ENCODE data around the gene LRFN5.
"Not testable (repeated sequence)": the region's sequence is repeated elsewhere in the genome, so short reads cannot be mapped to it uniquely, and the experiment has no call there.

The LRFN5 gene

GRCh38 chr14:41606532-41607303, at the start of gene LRFN5:
Gene LRFN5, plus strand, starts transcription at chr14:41606876.
- no peak for DNase-seq (ENCODE audit: low read depth)

- DNase-seq (ENCODE audit: low read depth) = no peak
Observed at GRCh38 chr14:41558490-41558889, 48.2 kb upstream of the LRFN5 start.

DNA sequence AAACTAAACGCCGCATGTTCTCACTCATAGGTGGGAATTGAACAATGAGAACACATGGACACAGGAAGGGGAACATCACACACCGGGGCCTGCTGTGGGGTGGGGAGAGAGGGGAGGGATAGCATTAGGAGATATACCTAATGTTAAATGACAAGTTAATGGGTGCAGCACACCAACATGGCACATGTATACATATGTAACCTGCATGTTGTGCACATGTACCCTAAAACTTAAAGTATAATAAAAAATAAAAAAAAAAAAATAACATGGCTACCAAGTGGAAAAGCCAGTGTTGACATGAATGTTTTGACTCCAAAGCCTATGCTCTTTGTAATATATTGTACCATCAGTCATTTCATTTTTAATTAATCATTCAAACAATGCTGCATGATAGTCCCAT, 39.8 kb upstream of the LRFN5 start:
- DNase-seq (ENCODE audit: low read depth) = not testable (repeated sequence)

GRCh38 chr14:41568979-41569378, 37.7 kb upstream of the LRFN5 start:
- no peak for DNase-seq (ENCODE audit: low read depth)

DNA sequence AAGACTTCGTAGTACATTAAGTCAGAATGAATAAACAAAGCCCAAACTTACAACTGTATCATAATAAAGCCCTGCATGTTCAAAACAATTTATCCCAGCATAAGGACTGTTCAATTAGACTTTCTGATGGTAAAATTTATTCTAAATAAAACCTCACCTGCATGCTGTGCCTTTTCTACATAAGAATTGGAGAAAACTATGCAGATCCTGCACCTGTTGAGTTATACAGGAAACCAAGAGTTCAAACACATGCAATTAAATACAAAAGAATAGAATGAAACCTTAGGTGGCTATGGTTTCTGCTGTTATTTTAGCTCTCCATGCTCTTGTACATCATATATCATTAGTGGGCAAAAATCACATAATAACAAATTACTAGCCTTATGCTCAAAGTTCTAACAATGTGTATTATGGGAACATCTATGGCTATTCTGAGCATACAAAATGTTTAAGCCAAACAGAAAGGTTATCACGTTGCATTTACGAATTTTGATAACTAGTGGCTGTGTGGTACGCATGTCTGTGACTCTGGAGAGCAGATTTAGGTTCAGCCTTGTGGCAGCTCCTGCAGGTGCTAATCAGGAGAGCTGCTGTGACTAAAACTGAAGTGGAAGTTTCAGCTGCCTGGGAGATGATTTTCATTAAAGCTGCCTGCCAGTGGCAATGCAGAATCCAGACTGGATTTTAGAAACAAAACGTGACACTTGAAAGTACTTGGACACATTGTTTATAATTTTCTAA, 36.1 kb upstream of the LRFN5 start:
- no peak for DNase-seq (ENCODE audit: low read depth)

- no peak for DNase-seq (ENCODE audit: low read depth)
Observed at GRCh38 chr14:41586237-41586636, 20.4 kb upstream of the LRFN5 start.

- DNase-seq (ENCODE audit: low read depth) = no peak
Observed at GRCh38 chr14:41597647-41598046, 9.0 kb upstream of the LRFN5 start.

DNA sequence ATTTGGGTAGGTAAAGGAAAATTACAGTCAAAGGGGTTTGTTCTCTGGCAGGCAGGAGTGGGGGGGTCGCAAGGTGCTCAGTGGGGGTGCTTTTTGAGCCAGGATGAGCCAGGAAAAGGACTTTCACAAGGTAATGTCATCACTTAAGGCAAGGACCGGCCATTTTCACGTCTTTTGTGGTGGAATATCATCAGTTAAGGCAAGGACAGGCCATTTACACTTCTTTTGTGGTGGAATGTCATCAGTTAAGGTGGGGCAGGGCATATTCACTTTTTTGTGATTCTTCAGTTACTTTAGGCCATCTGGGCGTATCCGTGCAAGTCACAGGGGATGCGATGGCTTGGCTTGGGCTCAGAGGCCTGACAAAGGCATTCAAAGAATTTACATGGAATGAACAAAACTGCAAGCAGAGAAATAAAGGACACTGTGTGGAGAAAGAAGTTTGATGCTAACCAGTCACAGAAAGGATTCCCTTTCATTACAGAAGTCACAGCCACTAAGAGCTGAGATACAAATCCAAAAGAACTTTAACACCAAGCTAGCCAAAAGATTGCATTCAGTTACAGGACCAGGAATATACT, 6.8 kb upstream of the LRFN5 start:
- not testable (repeated sequence) for DNase-seq (ENCODE audit: low read depth)

DNA sequence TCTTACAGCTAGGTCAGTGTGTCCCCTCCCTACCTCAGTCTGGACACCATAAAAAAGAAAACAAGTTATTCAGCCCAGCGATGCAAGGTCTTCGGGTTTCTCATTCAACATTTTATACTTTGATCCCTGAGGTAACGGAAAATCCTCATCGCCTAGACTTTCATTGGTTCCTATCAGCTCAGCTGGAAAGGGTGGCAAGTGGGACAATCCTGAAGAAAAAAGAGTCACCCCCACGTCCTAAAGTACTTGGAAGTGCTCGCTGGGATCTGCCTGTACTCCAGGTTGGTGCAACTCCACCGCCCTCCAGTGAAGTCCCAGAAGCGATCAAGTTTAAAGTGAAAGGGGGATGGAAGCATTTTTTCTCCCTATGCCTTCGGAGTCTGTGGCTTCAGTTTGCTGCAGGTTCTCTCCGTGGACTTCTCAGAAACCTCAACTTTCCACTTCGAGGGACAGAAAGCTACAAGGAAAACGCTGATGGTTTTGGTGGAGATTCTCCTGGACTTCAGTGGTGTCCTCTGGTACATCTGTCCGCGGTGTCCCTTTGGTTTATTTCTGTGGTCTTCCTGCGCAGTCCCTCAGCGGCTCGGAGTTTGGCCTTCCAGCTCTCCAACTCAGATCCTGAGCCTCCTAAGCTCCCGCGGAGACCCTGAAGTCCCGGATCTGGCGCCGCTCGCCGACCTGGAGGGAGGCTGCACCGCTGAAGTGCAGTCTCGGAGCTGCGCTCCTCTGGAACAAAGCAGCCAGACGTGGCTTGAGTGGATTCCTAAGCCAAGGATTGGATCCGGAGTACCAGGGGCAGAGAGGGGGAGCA, 1.8 kb upstream of the LRFN5 start:
- DNase-seq (ENCODE audit: low read depth) = no peak

DNA sequence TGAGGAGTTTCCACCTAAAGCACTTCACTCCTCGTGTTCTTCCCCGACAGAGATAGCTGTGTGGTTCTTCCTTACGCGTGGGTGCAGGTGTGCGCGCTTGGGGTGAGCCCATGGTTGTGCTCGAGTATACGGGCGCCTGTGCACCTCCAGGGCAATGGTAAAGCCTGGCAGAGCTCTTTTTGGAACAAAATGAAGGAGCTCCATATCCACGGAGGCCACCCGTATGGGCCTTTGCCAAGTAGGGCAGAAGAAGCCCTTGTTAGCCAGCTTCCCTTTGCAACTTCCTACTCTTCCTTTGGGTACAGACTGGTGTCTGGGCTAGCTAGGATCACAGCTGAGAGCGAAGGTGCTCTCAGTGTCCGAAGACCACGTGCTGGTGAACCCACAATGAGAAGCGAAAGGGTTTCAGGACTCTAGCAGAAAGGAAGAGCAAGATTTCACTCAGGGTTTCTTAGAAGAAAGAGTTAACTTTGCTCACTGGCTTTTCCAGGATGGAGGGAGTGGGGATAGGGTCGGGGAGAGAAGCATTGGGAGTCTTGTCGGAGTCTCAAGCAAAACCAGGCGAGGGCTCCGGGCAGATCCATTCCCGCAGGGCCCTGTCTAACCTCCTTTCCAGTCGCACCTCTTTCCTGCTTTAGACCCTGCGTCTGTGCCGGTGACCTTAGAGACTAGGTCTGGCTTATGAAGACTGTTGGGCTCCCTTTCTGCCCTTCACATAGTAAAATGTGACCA, 960 bp upstream of the LRFN5 start:
- DNase-seq (ENCODE audit: low read depth) = no peak

- no peak for DNase-seq (ENCODE audit: low read depth)
Observed at GRCh38 chr14:41606282-41606531, 469 bp upstream of the LRFN5 start.

DNA sequence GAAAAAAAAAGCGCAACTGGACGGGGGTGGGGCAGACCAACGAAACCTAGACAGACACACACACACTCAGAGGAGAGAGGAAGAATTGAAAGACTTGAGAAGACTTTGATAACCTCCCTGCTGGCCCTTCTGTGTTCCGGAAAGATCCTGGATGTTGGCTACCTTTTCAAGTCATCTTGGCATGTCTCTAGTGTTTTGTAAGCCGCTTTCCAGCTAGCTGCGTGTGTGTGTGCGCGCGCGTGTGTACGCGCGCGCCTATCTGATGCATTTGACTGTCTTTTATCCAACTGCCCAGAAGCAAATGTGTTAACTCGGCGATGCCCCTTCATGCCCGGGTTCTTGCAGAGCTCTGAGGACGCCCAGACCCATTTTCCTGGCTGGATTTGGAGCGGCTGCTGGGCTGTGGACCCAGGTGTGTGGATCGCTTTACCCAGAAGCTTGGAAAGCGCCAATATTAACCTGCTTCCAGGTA, 664 bp downstream of the LRFN5 start:
- DNase-seq (ENCODE audit: low read depth) = no peak

DNA sequence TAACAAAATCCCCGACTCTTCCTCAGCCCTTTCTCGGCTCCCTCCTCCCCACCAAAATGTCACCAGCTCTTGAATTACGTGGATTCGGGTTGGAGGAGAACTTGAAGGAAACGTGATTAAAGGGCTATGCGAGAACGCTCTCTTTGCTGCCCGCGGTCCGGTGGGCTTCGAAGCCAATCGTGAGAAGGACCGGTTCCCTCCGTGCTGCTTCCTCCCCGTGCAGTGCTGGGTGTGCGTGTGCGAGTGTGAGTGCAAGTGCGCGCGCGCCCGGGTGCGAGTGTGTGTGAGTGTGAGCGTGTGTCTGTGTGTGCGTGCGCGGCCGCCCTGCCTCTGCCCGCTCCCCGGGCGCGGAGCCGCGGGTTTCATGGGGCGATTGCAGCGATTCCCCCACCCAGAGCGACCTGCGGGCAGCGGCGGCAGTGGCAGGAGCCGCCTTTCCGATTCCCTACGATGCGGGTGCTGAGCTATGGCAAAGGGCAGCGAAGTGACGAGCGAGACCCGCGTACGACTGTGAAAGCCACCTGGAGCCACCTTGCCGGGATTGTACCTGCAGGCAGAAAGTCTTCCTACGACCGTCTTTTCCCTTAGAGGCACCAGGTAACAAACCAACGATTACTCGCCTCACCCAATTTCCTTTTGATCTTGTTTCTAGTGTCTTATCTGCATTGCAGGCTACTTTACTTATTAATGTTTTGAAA, 1.4 kb downstream of the LRFN5 start:
- no peak for DNase-seq (ENCODE audit: low read depth)

DNA sequence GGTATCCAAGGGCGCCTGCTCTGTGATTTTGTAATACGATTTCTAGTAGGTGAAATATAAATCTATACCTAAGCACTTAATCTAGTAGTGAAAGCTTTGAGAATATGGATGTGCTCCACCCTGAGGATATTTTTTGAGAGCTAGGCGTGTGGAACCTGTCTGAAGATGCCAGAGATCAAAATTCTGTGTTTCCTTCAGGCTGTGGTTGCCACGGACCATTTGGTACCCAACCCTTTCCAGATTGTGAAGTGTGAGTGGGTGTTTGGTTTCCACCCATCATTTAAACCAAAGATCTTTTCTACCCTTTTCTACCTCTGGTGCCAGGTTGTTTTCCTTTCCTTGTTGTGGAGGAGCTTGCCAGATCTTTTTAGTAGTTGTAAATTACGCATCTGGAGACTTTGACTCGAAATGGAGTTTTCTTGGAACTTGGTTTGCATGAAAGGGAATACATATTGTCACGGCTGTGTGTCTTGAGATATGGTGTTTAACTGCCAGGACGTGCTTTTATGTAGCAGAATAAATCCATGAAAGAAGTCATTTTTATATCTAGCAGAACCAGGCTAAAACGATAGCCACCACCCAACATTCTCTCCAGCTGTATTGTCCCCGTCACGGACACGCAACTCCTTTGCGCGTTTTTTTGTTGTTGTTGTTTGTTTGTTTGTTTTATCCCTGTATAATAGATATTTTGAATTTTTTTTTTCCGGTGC, 2.2 kb downstream of the LRFN5 start:
- DNase-seq (ENCODE audit: low read depth) = no peak

DNA sequence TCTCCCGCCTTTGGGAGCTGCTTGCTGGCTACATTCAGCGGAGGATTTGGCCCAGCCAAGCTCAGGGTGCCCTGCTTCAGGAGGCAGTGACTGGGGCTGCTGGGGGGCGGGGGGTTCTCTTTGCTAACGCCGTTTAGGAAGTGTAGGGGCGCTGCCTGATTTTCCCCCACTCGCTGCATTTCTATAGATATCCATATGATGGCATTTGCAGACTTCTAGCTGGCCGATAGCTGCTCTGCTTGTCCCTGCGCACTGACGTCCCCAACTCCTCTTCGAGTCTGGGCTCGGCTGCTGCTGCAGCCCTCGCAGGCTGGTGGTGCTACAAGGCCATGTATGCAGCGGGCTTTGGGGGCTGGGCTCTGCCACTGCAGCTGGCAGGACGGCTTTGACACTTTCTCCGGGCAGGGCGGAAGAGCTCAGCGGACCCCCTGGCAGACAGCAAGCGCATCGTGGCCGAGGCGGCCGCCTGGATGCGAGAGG, 3.1 kb downstream of the LRFN5 start:
- DNase-seq (ENCODE audit: low read depth) = no peak

DNA sequence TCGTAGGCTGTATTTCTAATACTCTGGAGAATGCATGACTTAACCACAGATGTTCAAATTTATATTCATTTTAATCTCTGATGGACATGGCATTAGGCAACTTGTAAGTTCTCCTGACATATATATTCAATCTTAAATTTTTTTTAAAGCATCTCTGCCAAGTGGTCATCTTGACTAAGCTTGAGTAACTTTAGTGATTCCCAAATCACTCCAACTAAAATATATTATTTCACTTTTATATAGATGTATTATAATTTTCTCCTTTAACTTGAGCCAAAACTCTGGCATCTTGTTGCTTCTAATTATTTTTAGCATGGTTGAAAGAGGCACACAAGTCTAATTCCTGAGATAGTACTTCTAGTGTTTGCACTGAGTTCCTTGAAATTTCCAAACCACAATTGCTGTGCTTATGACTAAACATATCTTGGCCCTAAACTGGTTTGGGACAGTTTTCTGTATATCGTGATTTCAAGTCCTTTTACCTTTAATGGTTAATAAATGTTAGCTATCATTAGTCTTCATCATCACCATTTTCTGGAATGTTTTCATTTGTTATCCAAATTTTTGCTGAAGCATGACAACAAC, 8.4 kb downstream of the LRFN5 start:
- no peak for DNase-seq (ENCODE audit: low read depth)

- DNase-seq (ENCODE audit: low read depth) = no peak
Observed at GRCh38 chr14:41623736-41624135, 17.1 kb downstream of the LRFN5 start.

DNA sequence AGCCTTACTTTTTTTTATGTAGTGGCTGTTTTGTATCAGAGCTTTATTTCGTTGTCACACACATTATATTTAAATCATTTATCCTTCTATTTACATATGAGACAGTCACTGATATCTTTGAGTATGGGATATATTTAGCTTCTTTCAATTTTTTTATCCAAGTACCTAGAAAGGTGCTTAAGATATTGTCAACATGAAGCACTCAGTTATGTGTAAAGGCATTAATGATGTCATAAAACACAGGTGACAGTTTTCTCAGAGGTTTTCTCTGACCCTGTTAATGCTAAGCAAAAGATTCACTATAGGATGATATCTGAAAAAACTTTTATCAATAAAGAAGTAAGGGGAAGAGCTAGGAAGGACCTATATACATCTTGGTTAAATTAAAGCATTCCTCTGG, 23.2 kb downstream of the LRFN5 start:
- no peak for DNase-seq (ENCODE audit: low read depth)

DNA sequence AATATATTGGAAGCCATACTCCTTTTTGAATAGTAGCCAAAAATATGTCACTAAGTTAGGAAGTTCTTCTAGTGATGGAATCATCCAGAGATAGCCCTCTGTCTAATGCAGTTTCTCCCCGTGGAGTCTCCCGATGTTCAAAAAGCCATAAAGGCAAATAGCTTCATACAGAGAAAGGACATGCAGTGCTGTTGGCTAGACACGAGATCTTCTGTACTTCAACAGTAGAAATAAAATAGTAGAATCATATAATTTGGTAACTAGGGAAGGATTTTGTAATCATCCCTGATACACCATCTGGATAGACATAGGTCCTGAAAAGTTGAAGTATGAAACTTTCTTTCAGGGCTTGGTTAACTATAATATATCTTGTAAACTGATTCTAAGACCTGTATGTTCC, 27.6 kb downstream of the LRFN5 start:
- DNase-seq (ENCODE audit: low read depth) = no peak

Measured in HS-5 (cell line).